ENCODE results near the gene THOC5.
"Not testable (repeated sequence)": the region's sequence is repeated elsewhere in the genome, so short reads cannot be mapped to it uniquely, and the experiment has no call there.

Gene THOC5

GRCh38 chr22:29563652-29564460, 10.3 kb upstream of the THOC5 start:
- FAIRE-seq (no peak), DNase-seq (ENCODE audit: insufficient read length, low spot score) (no peak)

- FAIRE-seq (no peak), DNase-seq (ENCODE audit: insufficient read length, low spot score) (no peak)
Observed at GRCh38 chr22:29559853-29560252, 6.3 kb upstream of the THOC5 start.

GRCh38 chr22:29559030-29559429, 5.5 kb upstream of the THOC5 start:
- no peak for FAIRE-seq
- DNase-seq (ENCODE audit: insufficient read length, low spot score), result no peak

- FAIRE-seq (no peak), DNase-seq (ENCODE audit: insufficient read length, low spot score) (no peak)
Observed at GRCh38 chr22:29555065-29555644, 1.6 kb upstream of the THOC5 start.

GRCh38 chr22:29552357-29552756, 1.2 kb downstream of the THOC5 start:
- DNase-seq (ENCODE audit: insufficient read length, low spot score); FAIRE-seq: not testable (repeated sequence)

DNA sequence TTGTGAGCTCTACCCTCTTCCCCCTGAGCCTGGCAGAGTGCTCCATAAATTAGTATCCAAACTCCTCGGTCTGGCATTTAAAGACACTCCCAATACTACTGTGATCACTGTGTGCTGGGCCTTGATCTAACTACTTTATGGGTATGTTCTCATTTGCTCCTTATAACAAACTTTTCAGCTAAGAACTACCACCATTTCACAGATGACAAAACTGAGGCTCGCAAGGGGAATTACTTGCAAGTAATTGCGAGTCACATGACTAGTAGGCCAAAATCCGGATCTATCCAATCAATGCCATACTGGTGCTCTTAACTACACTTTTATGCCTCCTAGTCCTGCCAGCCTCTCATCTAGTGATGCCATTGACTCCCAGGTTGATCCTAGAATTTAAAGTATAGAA, 3.6 kb downstream of the THOC5 start:
- no peak for DNase-seq (ENCODE audit: insufficient read length, low spot score)
- no peak for FAIRE-seq

- not testable (repeated sequence) for DNase-seq (ENCODE audit: insufficient read length, low spot score); FAIRE-seq
Observed at GRCh38 chr22:29545045-29545444, 8.5 kb downstream of the THOC5 start.

DNA sequence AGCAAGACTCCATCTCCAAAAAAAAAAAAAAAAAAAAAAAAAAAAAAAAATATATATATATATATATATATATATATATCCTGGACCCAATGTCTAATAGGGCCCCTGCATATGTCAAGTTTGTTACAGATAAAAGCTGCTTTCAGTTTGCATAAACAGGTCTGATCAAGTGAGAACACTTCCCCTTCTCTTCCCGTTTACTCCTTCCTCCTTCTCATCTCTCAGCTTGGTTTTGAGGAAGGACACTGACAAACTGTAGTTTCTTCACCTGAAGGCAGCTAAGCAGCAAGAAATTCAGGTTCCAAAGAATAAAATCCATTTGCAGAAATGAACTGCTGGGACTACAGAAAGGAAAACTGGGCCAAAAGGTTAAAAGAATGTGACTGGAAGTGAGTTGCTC, 11.7 kb downstream of the THOC5 start:
- FAIRE-seq, result no peak
- no peak for DNase-seq (ENCODE audit: insufficient read length, low spot score)

GRCh38 chr22:29539105-29539504, 14.5 kb downstream of the THOC5 start:
- no peak for DNase-seq (ENCODE audit: insufficient read length, low spot score)
- FAIRE-seq, result no peak

DNA sequence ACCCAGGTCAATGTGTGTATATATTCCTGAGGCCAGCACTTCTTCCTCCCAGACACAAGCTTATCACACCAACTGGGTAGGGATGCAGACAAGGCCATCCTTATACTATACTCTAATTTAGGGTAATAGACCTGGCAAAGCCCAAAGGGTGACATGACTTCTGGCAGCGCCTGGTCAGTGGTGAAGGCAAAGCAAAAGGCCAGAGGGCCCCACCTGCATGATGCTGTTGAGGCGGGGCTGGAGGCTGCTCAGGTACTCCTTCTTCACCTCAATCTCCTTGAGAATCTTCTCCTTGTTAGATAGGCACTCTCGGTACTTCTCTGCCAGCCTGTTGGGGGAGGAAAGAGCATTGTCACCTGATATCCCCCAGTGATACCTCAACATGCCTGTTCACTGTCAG, 17.1 kb downstream of the THOC5 start:
- DNase-seq (ENCODE audit: insufficient read length, low spot score), result no peak
- FAIRE-seq, result no peak

DNA sequence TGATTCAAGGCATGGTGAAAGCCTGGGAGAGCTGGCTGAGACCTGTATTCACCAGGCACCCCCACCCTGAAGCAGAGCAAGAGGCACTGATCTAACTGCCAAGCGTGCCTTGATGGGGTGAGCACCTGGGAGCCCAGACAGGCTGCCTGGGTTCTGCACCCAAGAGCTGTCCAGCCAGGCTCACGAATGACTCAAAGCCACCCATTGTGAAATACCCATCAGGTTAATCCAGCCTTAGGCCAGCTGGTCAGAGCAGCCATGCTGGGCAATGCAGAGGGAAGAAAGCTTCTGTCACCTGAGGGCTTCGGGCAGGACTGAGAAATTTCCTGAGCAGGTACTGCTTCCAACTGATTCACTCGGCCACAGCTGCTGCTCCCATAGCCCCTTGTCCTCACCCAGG, 22.1 kb downstream of the THOC5 start:
- FAIRE-seq (no peak), DNase-seq (ENCODE audit: insufficient read length, low spot score) (no peak)

GRCh38 chr22:29530716-29531115, 22.8 kb downstream of the THOC5 start:
- FAIRE-seq, result no peak

DNA sequence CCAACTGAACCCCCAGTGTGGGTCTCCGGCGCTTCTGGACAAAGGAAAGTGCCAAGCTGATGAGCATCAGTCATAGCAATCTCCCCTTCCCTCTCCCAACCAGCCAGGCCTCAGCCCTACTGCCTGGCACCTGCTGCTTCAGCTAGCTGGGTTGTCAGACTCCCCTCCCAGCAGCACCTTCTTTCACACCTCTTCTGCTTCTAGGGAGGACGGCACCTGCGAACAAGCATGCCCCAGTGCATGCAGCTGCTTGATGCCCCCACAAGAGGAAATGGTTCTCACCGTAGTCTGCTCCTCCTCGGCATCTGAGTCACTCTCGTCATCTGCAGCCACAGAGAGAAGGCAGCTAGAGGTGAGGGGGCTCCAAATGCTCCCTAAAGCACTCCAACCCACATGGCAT, 25.4 kb downstream of the THOC5 start:
- DNase-seq (ENCODE audit: insufficient read length, low spot score) (no peak), FAIRE-seq (no peak)

More at GRCh38 chr22:29530716-29531115, 22.8 kb downstream of the THOC5 start:
- DNase-seq (ENCODE audit: insufficient read length, low spot score), result no peak

DNA sequence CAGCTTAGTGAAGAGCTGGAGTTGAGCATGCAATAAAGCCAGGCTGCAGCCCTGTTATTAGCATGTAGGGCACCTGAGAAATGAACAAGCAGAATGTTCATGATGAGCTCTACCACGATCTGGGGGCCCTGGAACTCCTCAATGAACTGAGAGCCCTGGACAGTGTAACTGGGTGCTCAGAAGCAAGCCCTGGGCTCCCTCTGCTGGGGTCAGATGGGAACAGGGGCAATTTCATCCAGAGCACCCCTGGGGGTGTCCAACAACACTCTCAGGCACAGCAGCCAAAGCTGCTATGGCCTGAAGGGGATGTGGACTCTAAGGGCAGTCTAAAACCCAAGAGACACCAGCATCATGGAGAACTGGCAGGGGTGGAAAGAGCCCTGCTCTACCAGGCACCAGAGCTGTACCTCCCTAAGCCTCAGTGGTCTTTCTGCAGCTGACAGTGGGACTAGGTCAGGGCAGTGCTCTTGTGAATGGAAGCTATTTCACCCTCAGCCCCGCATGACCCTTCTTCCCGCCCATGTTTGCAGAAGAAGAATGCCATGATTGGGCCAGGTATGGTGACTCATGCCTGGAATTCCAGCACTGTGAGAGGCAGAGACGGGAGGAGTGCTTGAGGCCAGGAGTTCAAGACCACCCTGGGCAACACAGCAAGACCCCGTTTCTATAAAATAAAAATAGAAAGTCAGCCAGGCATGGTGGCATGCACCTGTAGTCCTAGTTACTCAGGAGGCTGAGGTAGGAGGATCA, 28.9 kb downstream of the THOC5 start:
- DNase-seq (ENCODE audit: insufficient read length, low spot score), result peak; percentile 26
- FAIRE-seq, result peak; percentile 51

GRCh38 chr22:29523761-29524160, 29.8 kb downstream of the THOC5 start:
- FAIRE-seq, result no peak

DNA sequence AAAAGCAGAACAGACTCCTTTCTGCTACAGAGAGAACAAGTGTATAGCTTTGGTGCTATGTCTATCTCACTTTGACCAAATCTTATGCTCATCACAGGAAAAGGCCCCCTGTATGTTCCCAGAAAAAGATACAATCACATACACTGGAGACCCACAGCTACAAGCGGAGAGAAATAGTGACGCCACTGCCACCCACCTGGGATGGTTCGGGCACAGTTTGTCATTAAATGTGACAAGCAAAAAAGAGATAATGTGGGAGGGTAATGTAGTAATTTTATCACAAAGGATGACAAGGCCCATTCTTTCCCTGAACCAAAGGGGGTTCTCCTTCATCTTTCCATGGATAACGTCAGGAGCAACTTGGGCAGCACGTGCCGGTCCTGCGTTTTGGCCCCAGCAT, 32.0 kb downstream of the THOC5 start:
- no peak for FAIRE-seq

More at GRCh38 chr22:29523761-29524160, 29.8 kb downstream of the THOC5 start:
- no peak for DNase-seq (ENCODE audit: insufficient read length, low spot score)

GRCh38 chr22:29520851-29521250, 32.7 kb downstream of the THOC5 start:
- FAIRE-seq, result no peak

More for the DNA sequence above, 32.0 kb downstream of the THOC5 start:
- no peak for DNase-seq (ENCODE audit: insufficient read length, low spot score)

GRCh38 chr22:29519996-29520395, 33.6 kb downstream of the THOC5 start:
- DNase-seq (ENCODE audit: insufficient read length, low spot score) (no peak), FAIRE-seq (no peak)

More at GRCh38 chr22:29520851-29521250, 32.7 kb downstream of the THOC5 start:
- DNase-seq (ENCODE audit: insufficient read length, low spot score), result no peak

DNA sequence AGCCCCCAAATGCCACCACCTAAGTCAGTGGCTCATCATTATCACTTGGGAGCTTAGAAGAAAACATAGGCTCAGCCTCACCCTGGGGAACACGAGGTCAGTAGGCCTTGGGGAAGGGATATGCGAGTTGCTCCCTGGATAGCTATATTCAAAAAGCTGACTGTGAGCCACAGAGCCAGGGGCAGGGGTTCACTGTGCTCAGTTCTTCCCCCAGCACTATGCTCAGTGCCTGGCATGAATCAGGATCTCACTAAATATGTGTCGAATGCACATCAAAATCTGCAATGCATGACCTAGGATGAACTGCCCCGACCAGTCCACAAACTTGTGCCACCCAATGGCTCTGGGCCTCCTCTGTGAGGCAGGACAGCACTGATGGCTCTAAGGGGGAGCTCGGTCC, 35.1 kb downstream of the THOC5 start:
- FAIRE-seq (no peak), DNase-seq (ENCODE audit: insufficient read length, low spot score) (no peak)

DNA sequence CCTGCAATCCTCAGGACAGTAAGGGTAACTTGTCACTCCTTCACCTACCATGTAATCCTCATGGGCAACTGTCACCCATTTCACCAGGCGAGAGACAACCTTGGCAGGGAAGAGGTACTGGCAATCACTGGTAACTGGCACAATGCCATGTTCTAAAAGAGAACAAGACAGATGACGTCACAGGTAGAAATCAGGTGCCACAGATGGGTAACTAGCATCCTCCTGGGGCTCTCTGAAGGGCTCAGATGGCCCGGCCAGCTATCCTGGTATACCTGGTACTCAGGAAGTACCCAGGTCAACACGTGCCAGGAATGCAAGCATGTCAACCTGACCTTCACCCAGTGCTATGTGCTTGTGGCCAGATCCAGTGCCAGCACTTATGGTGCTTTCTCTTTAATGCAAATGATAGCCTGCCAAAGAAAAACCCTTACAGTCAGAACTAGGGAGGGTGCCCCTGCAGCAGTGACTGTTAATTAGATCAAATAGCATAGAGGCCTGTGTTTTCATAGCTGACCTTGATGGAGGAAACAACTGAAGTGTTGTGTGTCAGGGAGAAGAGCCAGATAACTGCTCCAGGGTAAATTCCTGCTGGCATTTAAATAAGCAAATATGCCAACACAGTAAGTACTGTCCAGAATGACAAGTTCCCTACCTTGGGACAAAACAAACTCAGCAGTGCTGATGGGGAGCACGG, 36.2 kb downstream of the THOC5 start:
- no peak for FAIRE-seq
- no peak for DNase-seq (ENCODE audit: insufficient read length, low spot score)

DNA sequence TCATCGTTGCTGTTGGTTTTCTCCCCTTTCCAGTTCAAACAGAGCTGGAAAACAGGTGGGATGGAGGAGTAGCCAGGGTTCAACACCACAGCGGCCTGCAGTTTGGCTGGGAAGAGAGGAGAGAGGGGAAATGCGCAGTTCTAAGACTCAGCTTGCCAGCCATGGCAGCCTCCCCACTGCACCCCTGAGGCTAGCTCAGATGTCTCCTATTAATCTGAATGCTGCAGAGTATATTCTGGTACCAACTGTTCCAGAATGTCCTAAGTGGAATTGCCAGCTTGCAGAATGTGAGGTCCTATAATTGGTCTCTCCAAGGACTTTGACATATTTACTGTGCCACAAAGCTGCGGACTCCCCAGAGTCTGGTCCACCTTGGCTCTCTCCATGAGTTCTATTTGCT, 41.5 kb downstream of the THOC5 start:
- FAIRE-seq, result no peak
- DNase-seq (ENCODE audit: insufficient read length, low spot score), result no peak
